Measurements from ENCODE around the gene SDF4.

DNA sequence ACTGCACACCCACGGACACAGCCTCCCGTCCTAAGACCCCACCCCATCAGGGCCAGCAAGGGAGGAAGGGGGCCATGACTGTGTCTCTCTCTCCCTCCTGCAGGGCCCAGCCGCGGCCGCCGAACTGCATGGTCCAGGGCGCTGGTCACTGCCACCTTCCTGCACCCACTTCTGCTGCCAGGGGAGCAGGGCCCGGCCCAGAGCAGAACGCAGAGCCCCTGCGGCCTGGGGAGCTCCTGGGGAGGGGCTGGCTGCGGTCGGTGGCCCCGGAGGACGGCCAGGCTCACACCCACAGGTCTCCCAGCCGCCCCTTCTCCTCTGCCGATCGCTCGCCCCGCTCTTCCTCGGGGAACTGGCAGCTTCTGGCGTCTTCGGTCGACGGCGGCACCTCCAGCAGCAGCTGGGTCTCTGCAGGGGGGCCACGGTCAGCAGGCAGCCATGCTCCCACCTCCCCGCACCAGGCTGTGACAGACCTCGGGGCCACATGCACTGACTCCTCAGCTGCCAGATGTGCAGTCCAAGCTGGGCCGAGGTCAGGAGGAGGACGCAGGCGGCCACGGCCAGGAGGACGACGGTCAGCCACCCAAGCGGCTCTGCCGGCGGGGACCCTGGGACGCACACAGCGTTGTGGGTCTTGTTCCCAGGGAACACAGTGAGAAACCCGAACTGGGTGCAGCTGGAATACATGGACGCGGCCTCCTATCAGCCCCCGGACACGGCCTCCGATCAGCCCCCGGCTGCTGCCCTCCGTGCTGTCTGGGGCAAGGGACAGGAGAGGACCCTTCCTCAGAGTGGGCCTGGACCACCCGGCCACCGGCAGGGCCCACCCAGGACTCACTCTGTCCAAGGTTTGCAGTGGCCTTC is 28.0 kb downstream of the SDF4 start:
- TF ChIP-seq, protein P1, sequence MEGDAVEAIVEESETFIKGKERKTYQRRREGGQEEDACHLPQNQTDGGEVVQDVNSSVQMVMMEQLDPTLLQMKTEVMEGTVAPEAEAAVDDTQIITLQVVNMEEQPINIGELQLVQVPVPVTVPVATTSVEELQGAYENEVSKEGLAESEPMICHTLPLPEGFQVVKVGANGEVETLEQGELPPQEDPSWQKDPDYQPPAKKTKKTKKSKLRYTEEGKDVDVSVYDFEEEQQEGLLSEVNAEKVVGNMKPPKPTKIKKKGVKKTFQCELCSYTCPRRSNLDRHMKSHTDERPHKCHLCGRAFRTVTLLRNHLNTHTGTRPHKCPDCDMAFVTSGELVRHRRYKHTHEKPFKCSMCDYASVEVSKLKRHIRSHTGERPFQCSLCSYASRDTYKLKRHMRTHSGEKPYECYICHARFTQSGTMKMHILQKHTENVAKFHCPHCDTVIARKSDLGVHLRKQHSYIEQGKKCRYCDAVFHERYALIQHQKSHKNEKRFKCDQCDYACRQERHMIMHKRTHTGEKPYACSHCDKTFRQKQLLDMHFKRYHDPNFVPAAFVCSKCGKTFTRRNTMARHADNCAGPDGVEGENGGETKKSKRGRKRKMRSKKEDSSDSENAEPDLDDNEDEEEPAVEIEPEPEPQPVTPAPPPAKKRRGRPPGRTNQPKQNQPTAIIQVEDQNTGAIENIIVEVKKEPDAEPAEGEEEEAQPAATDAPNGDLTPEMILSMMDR (conservative IDR thresholded peaks at IDR 0.05; ENCODE audit: low read depth, low read length): no peak
- no peak for TF ChIP-seq EZH2 (IDR thresholded peaks at IDR 0.05; ENCODE audit: low read length, unreplicated experiment)

Measured in PC-3 (cell line).